ENCODE measurements around the gene SCYGR5.
A peak's percentile ranks its signal among the peaks of the same experiment; 100 is the strongest.
"Not testable (repeated sequence)": the region's sequence is repeated elsewhere in the genome, so short reads cannot be mapped to it uniquely, and the experiment has no call there.

The SCYGR5 gene, protein sequence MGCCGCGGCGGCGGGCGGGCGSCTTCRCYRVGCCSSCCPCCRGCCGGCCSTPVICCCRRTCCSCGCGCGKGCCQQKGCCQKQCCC
- total RNA-seq, result 0 to 0.33 (median 0) reads per million in 17 experiments

DNA sequence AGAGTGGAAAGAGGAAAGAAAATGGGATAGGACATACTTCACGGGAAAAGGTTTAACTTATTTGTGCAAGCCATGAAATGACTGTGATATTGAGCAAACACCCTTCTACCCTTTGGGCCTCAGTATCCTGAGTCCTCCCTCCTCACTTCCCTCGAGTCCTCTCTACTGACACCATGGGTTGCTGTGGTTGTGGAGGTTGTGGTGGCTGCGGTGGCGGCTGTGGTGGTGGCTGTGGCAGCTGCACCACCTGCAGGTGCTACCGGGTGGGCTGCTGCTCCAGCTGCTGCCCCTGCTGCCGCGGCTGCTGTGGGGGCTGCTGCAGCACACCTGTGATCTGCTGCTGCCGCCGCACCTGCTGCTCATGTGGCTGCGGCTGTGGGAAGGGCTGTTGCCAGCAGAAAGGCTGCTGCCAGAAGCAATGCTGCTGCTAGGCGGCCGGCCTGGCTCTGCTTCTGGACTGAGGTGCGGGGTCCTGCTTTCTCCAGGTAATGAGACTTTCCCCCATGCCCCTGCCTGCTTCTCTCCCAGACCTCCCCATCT lies at the start of gene SCYGR5:
Gene SCYGR5, plus strand, starts transcription at position 174 of the 540 bp plus-strand sequence. Its CDS starts 0 bp downstream, at position 174.
- not testable (repeated sequence) for DNase-seq

DNA sequence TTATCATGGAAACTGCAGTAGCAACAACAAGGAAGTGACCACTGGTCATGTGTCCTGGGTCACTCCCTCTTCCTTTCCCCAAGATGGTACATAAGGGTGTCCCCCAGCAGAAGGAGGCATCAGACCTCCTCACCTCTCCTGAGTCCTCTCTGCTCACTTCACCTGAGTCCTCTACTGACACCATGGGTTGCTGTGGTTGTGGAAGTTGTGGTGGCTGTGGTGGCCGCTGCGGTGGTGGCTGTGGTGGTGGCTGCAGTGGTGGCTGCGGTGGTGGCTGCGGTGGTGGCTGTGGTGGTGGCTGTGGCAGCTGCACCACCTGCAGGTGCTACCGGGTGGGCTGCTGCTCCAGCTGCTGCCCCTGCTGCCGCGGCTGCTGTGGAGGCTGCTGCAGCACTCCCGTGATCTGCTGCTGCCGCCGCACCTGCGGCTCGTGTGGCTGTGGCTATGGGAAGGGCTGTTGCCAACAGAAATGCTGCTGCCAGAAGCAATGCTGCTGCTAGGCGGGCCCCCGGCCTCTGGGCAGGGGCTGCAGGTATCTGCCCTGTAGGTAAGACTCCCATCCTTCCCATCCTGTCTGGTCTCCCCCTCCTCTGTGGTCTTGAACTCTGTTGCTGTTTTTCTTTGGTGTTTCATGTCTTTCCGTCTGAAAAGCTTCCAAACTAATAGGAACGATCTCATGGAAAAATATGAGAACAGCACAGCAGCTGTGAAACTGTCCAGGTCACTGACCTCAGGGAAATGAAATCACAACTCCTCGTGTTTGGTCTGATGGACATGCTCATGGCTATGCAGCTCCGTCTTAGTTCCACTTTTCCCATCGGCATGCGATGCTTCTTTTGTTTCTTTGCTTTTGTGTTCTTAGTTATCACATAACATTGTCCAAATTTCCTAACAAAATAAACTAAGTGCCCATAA lies 49.0 kb upstream of the SCYGR5 start, which contains the start of gene SCYGR4:
Gene SCYGR4, plus strand, starts transcription at position 183 of the 915 bp plus-strand sequence. Its CDS starts 0 bp downstream, at position 183.
- no peak for DNase-seq

DNA sequence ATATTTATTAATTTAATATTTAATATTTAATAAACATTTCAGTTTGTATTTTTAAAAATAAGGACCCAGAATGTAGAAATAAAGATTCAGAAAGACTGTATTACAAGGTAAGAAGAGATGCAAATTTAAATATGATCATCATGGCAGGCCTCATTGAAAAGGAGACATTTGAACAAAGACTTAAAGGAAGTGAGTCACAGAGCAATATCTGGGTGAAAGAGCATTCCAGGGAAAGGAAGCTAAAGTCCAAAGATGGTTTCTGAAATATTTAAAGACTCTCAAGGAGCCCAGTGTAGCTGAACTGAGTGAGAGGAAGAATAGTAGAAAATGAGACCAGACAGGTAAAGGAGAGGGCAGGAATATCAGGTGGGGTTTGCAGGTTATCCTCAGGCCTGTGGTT lies 43.4 kb upstream of the SCYGR5 start:
- peak in 2 of 4 experiments; percentile 33 to 48 for DNase-seq

DNA sequence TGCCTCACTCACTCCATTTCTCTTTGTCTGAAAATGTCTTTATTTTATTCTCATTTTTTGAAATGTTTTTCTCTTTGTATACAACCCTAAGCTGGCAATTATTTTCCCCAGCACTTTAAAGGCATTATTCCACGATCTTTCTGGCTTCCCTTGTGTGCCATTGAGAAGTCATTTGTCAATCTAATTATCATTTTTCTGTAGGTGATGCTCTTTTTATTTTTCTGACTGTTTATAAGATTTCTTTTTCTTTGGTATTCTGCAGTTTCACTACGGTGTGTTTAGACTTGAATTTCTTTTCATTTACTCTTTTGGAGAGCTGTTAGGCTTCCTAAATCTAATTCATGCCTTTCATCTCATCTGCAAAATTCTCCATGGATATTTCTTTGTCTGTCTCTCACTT lies 41.2 kb upstream of the SCYGR5 start:
- no peak for DNase-seq

DNA sequence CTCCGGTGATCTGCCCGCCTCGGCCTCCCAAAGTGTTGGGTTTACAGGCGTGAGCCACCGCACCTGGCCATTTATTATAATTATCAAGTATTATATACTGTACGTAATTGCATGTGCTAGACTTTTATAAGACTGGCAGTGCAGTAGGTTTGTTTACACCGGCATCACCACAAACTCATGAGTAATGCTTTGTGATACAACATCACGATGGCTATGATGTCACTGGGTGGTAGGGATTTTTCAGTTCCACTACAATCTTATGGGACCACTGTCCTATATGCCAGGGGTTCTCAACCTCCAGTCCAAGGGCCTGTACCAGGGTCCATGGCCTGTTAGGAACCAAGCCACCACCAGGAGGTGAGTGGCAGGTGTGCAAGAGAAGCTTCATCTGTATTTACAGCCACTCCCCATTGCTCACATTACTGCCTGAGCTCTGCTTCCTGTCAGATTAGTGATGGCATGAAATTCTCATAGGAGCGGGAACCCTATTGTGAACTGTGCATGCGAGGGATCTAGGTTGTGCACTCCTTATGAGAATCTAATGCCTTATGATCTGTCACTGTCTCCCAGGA lies 39.9 kb upstream of the SCYGR5 start:
- DNase-seq, result no peak

DNA sequence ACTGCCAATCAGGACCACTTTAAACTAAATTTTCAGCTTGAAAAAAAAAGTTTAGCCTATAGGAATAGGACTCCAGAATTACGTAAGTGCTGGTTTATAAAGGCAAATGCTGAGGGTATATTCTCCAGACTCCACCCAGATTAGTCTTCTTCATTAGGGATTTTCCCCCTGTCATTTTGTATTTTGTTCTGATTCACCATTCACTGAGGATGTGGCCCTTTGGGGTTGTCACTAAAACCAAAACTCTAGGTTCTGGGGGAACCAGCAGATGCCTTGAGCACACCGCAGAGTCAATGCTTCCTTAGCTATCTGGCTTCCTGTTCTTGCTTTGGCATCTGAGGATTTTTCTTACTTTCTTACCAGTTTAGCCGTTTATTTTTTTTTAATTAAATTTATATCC lies 38.8 kb upstream of the SCYGR5 start:
- DNase-seq, result no peak

DNA sequence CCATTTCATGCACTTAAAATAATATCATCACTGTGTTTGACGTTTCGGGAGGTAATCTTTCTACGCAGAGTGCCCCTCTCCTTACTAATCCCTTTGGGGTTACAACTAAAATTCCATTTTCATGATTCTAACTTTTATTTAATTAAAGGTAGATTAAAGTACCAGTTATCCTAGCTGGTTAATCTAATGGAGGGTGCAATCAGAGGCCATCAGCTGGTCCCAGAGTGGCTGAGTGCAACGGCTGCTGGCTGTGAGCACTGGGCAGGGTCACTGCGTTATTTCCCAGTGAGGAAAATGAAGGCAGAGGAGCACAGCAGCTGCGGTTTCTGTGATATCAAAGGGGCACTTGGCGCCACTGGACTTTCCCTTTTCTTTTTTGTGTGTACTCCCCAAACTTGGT lies 37.2 kb upstream of the SCYGR5 start:
- no peak for DNase-seq

DNA sequence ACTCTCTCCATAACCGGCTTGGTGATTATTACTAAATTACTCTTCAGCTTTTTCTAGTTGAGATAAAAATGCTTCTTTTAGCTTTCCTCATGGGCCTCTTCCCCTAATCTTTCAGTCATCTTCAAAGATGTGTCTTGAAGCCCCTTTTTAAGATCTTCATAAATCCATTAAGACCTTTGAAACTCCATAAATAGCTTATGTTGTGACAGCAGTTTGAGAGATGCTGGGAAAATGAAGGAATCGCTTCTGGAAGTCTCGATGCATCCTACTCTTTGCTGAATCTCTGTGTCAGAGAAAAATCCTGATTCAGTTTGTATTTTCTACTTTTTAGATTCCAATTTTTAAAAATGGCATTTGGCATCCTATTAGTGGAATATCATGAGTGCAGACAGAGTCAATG lies 36.3 kb upstream of the SCYGR5 start:
- DNase-seq, result no peak

DNA sequence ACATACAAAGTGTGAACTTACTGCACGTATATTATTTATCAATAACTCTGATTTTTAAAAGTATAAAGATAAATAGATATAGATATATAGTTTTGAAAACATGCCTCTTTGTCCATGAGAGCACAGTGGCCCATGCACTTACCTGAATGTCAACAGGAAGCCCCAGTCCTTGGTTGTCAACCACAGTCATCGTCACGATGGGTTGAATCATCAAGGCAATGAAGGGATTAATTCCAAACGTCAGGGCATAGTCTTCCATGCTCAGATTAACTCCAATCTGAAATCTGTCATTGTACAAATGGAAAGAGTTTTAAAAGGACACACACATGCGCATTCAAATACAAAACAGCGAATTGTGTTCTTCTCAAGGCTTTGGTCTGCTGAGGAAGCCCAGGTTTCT lies 33.8 kb upstream of the SCYGR5 start:
- no peak for DNase-seq

DNA sequence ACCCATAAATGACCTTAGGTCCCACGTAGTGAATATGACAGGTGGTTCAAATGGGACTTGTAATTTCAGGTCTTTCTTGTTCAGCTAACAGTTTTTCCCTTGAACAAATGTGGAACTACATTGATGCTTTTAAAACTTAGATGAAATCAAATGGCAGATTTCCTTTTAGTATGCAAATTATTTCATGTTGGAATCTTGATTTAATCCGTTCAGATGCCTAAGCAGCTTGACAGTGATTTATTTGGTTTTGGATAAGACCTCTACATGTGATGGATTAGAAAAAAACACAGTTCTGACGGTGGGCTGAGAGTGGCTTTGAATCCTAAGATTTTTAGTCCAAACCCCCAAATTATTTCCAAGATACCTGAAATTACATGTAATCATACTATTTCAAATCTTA lies 32.4 kb upstream of the SCYGR5 start:
- no peak for DNase-seq

DNA sequence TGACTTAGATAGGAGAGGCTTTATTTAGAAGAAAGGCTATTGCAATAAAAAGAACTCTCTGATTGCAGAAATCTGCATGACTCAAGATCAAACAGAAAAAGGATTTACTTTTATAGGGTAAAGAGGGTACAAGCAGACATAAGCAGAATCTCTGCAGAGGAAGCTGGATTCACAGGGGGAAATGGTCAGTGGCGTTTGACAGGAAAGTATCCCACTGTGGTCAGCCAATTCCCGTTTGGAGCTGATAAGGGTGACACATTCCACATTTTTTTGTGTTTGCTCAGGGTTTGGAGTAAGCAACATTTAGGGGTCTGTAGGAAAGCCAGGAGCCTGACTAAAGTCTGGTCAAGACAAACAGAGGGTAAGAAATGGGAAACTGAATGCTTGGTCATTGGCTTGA lies 23.9 kb upstream of the SCYGR5 start:
- DNase-seq, result no peak

DNA sequence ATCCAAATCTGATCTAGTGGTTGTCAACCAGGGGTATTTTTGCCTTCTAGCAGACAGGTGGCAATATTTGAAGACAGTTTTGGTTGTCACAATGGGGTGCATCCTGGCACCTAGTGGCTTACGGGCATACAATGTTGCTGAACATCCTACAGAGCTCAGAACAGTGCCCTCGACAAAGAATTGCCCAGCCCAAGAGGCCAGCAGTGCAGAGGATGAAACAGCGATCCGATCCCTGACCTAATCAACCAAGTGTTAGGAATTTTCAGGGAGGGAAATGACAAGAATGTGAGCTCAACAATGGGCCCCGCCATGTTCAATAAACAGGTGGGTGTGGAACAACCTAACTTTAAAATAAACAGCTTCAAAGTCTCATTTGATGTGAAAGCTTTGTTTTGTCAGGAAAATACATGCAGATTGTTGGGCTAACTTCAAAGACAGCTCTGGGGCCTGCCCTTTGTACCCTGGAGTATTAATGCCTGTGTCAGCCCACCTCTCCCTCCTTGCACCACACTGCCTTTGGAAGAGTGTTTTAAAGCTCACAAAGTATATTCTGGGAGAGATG lies 22.5 kb upstream of the SCYGR5 start:
- no peak for DNase-seq

DNA sequence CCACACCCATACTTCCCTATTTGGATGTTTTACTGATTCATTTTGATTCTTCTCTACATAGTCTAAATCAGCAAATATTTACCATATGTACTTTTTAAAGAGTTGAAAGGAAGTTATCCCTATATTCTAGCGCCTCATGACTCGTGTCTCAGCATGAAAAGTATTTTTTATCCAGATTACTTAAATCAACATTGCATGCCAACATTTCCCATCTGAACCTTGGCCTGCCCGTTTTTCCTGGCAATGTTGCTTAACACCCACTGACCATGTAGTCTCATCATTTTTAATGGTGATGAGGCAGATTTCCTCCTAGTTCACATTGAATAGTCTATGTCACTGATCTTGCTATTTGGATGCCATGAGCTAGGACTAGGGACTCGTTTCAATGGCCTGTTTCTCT lies 13.2 kb upstream of the SCYGR5 start:
- DNase-seq, result peak; percentile 30 to 66 (median 43)

DNA sequence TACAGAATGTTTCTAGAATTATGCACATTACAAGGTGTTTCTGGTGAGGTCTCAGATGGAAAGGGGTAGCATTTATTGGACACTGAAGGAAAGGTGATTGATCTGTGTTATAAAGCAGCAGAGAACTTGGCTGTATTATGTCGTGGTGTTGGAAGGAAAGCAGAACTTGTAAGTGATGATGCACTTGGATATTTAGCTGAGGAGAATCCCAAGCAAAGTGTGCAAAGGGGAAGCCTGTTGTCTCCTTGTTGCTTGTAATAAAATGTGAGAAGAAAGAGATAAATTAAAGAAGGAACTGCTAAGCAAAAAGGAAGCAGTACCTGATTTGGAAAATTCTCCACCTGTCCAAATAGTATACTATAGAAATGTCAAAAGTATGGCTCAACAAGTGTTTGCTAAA lies 12.2 kb upstream of the SCYGR5 start:
- DNase-seq, result peak; percentile 20 to 56 (median 38)

DNA sequence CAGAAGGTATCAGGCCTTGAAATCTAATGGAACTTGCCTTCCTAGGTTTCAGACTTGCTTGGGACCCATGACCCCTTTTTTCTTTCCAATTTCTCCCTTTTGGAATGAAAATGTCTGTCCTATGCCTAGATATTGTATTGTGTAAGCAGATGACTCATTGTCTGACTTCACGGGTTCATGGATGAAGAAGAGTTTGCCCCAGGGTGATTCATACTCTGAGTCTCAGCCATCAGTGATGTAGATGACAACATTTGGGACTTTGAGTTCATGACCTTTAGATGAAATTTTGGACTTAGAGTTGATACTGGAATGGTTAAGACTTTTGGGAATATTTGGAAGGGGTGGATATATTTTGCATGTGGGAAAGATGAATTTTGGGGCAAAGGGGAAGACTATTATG lies 11.2 kb upstream of the SCYGR5 start:
- peak; percentile 52 to 89 (median 76) for DNase-seq

DNA sequence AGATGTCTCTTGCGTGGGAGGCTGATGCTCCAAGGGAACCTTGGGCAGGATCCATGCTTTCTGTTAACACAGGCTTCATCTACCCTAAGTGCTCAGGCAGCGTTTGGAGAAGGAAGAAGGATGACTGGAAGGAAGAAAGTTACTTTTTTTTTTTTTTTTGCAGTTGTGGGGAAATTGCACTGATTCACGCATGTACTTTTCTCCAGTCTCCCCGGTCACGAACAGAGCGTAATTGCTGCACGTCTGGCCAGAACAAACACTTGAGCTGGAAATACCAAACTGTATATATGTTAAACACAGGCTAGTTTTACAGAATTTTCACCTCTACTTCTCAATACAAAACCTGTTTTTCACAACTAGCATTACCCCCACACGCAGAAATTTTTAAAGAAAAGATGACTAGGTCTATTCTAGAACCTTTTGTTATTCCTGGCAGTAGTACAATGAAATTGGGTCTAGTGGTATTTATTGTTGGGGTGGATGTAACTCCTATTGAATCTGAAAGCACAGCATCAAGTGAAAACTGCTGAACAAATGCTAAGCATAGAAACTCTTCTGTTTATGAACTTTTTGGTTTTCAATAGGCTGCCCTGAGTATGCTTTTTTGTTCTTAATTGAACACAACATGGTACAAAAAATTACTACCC lies 9.3 kb upstream of the SCYGR5 start:
- DNase-seq, result peak in 2 of 4 experiments; percentile 9 to 14

DNA sequence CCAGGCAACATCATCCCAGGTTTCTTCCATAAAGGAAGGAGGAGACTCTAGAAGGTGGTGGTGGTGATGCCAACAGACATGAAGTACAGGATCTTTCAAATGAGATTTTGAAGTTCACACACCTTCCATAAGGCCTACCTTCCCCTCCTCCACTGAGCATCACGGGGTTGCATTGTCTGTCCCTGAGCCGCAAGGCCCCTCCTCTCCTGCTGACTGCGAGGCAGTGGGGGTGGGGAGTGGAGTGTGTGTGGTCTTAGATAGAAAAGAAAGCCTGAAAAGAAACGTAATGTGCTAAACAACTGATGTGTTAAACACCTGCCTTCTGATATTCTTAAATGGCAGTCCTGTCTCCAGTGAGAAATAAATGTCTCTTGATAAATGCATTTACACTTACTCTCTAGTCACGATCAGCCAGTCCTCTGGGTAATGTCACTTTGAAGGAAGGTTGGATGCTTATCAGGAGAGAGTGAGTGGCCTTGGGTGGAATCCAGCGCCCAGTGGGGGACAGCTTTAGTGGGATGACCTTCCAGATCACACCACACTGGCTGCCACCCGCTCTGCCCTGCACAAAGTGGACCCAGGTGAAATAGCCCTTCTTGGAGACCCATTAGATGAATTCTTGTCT lies 5.5 kb upstream of the SCYGR5 start:
- DNase-seq, result no peak

DNA sequence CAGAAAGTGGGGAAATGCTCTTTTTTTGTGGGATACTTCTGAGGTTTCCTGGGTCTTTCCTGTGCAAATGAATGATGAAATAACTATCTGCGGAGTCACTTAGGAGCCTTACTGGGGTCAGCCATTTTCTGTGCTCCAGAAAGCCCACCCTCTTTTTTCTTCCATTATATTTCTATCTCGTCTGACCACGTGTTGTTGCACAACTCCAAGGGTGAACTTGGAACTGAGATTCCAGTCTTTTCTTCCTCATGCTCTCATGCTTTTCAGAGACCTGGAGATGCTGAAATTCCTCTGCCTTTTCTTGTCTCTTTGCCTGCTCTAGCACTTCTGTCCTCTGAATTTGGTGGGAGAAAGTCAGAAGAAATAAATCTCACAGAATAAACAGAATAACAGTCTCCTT lies 4.8 kb upstream of the SCYGR5 start:
- DNase-seq, result no peak

DNA sequence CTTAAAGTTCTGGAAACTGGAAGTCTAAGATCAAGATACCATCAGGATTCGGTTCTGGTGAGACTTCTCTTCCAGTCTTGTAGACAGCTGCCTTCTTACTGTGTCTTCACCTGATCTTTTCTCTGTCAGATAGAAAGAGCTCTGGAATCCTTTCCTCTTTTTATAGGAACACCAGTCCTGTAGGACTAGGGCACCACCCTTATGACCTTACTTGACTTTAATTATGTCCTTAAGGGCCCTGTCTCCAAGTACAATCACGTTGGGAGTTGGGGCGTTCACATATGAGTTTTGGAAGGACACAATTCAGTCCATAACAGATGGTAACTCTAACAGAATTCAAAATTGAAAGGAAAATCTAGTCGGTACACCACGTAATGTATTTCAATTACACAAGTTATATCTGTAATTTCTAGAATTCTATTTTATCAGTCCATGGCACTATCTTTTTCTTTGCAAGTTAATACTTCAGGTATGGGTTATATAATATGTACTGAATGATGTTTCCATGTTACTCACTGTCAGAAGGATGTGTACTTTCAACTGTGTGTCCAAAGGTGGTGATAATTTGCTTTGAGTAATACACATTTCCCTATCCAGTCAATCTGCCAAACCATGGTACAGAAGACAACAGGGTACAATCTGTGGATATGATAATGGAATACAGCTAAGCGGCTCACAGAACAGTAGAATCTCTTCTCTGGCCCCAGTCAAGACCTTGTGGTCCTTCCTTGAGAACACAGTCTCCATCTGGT lies 1.2 kb upstream of the SCYGR5 start:
- no peak for DNase-seq

DNA sequence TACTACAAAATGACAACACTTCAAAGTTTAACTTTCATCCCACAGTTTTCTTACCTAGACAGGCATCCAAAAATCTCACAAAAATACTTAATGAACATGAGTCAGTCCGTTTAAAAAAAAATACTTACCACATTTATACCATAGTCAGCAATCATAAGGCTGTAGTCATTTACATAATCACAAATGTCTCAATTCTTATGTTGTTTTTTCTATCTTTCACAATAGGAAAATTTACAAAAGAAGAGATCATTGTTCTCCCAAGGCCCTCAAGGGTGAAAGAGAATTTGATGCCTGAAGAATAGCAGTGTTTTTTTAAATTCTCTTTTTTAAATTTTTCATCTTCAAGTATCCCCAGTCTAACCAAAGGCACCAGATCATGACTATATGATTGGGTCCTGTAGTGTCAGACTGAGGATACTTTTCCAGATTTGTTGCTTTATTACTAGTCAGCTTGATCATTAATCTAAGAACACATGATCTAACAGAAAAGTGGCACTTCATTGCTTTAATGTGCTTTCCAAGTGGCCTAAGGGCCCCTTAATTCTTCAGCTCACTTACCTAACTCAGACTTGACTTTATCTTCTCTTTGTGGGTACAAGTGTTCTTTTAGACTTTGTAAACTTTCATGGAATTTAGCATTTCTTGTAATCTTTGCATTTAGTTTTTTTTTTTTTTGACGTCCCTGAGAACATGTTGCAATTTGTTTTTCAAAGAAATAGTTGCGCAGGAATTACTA lies 4.7 kb downstream of the SCYGR5 start:
- no peak for DNase-seq

DNA sequence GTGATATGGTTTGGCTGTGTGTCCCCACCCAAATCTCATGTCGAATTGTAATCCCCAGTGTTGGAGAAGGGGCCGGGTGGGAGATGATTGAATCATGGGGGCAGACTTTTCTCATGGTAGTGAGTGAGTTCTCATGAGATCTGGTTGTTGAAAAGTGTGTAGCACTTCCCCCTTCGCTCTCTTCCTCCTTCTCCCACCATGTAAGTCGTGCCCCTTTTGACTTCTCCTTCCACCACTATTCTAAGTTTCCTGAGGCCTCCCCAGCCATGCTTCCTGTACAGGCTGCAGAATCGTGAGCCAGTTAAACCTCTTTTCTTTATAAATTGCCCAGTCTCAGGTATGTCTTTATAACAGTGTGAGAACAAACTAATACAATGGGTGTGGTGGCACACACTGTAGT lies 7.0 kb downstream of the SCYGR5 start:
- DNase-seq, result peak; percentile 21 to 48 (median 40)

All from suppressor macrophage (primary cell).